ENCODE data around the gene DLST.

GRCh38 chr14:74853581-74853980, 28.1 kb upstream of the DLST start:
- TF ChIP-seq, protein P1, sequence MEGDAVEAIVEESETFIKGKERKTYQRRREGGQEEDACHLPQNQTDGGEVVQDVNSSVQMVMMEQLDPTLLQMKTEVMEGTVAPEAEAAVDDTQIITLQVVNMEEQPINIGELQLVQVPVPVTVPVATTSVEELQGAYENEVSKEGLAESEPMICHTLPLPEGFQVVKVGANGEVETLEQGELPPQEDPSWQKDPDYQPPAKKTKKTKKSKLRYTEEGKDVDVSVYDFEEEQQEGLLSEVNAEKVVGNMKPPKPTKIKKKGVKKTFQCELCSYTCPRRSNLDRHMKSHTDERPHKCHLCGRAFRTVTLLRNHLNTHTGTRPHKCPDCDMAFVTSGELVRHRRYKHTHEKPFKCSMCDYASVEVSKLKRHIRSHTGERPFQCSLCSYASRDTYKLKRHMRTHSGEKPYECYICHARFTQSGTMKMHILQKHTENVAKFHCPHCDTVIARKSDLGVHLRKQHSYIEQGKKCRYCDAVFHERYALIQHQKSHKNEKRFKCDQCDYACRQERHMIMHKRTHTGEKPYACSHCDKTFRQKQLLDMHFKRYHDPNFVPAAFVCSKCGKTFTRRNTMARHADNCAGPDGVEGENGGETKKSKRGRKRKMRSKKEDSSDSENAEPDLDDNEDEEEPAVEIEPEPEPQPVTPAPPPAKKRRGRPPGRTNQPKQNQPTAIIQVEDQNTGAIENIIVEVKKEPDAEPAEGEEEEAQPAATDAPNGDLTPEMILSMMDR (IDR thresholded peaks at IDR 0.05) = no peak
- no peak for TF ChIP-seq POLR2A (IDR thresholded peaks at IDR 0.05)
